Gastroesophageal sphincter (tissue), 4 donors: ENCODE results near the gene ZDBF2. TPM values are rescaled to one million over a fixed set of nuclear protein-coding genes. Genes with fewer than 3 reads are reported as not detected.

ENCODE experiments used
- ATAC-seq: fragments of 150-250 bp; one replicate; pipeline ENCODE4 v1.9.1; 2016; ENCODE audit warnings: mild to moderate bottlenecking, moderate library complexity
- H3K27ac ChIP-seq, 4 donors: fragments of 200-600 bp; sonication (generic) in 3 of 4; 1 replicate in 3 of 4; 2 replicates in 1 of 4; pipeline ENCODE4 v1.5.1; 2016 to 2019
- H3K27me3 ChIP-seq: fragments of 200-600 bp; sonication (generic); one replicate; pipeline ENCODE4 v1.5.1; 2019
- H3K36me3 ChIP-seq, 2 donors: fragments of 200-600 bp; sonication (generic); one replicate each; pipeline ENCODE4 v1.5.1; 2019; ENCODE audit warnings: control low read depth in 1 of 2
- H3K4me1 ChIP-seq, 3 donors: fragments of 200-600 bp; sonication (generic); 1 replicate in 2 of 3; 2 replicates in 1 of 3; pipeline ENCODE4 v1.5.1; 2016 to 2019; ENCODE audit warnings: control low read depth in 2 of 3
- H3K4me3 ChIP-seq, 2 donors: fragments of 200-600 bp; sonication (generic); one replicate each; pipeline ENCODE4 v1.5.1; 2019; ENCODE audit warnings: mild to moderate bottlenecking in 1 of 2, moderate library complexity in 1 of 2
- H3K9me3 ChIP-seq, 3 donors: fragments of 200-600 bp; sonication (generic); one replicate each; pipeline ENCODE4 v1.5.1; 2017 to 2019; ENCODE audit warnings: control low read depth in 2 of 3
- CTCF ChIP-seq, 4 experiments: fragments of 200-600 bp in 2 of 4; fragments of 450-650 bp in 2 of 4; sonication (generic) in 1 of 4; IDR thresholded peaks; one replicate each; pipeline ENCODE4 v1.5.1; 2017 to 2019; ENCODE audit warnings: antibody characterized with exemption in 4 of 4, mild to moderate bottlenecking in 2 of 4, moderate library complexity in 2 of 4
- EP300 ChIP-seq: sonication (generic); formaldehyde crosslinking; IDR thresholded peaks from one replicate; pipeline ENCODE4 v1.6.1; 2017; ENCODE audit warnings: antibody characterized with exemption, mild to moderate bottlenecking
- POLR2A ChIP-seq, 2 donors: fragments of 450-650 bp; IDR thresholded peaks; one replicate each; pipeline ENCODE4 v1.6.1; 2017; ENCODE audit warnings: antibody characterized with exemption in 2 of 2, mild to moderate bottlenecking in 2 of 2, moderate library complexity in 1 of 2
- POLR2AphosphoS5 ChIP-seq: sonication (generic); formaldehyde crosslinking; IDR thresholded peaks from one replicate; pipeline ENCODE4 v1.6.1; 2017; ENCODE audit warnings: antibody characterized with exemption
- WGBS, 2 donors: methylation state at CpG; one replicate each; pipeline ENCODE4 v1.1.5; 2018; ENCODE audit warnings: low coverage in 1 of 2; 5-methylcytosine and 5-hydroxymethylcytosine counted together
- total RNA-seq, 4 donors: library from RNA; depleted of rRNA; stranded (reverse); fragments of >200 nt; gene quantifications; one replicate each; pipeline ENCODE4 v1.1.0, GENCODE V29; 2016

ZDBF2 gene
- total RNA-seq, 4 donors from 2014 or later, result 10.9 to 19.9 (median 13.4) TPM

GRCh38 chr2:206324869-206325268, 50.4 kb downstream of the ZDBF2 start:
- Histone ChIP-seq H3K36me3 (no peaks in the 10 kb centered on the region), H3K4me3 (no peak overlapping the region), H3K27ac (no peak overlapping the region), H3K27me3 (no peaks in the 10 kb centered on the region), H3K4me1 (no peaks in the 10 kb centered on the region), H3K9me3 (no peaks in the 10 kb centered on the region)
- ATAC-seq, result no peak
- WGBS, 2 donors, result 68 to 71% methylated on average over 5 to 6 of the region's 6 CpGs
- TF ChIP-seq POLR2A (IDR thresholded peaks at IDR 0.05) (no peak), POLR2AphosphoS5 (no peak)

GRCh38 chr2:206328974-206329373, 54.5 kb downstream of the ZDBF2 start:
- Histone ChIP-seq H3K4me3 (no peak overlapping the region), H3K27me3 (no peaks in the 10 kb centered on the region), H3K4me1 (no peaks in the 10 kb centered on the region), H3K27ac (no peak overlapping the region), H3K36me3 (no peaks in the 10 kb centered on the region), H3K9me3 (no peaks in the 10 kb centered on the region)
- TF ChIP-seq EP300, result no peak
- TF ChIP-seq CTCF (IDR thresholded peaks at IDR 0.05), result no peak
- no peak for TF ChIP-seq POLR2AphosphoS5
- no peak for TF ChIP-seq POLR2A (IDR thresholded peaks at IDR 0.05)
- 8 to 33% methylated on average over 1 of the region's 1 CpG for WGBS, 2 donors
- no peak for ATAC-seq

GRCh38 chr2:206336861-206337260, 62.4 kb downstream of the ZDBF2 start:
- Histone ChIP-seq H3K27me3 (no peaks in the 10 kb centered on the region), H3K4me1 (no peaks in the 10 kb centered on the region), H3K27ac (no peak overlapping the region), H3K36me3 (no peaks in the 10 kb centered on the region), H3K9me3 (no peaks in the 10 kb centered on the region), H3K4me3 (no peak overlapping the region)
- no peak for ATAC-seq
- 66 to 100% methylated on average over 2 of the region's 2 CpGs for WGBS, 2 donors
- TF ChIP-seq CTCF (IDR thresholded peaks at IDR 0.05) (no peak), POLR2AphosphoS5 (no peak), POLR2A (IDR thresholded peaks at IDR 0.05) (no peak), EP300 (no peak)

- 30 to 82% methylated on average over 1 of the region's 1 CpG for WGBS, 2 donors
- Histone ChIP-seq H3K9me3 (no peaks in the 10 kb centered on the region), H3K27ac (no peak overlapping the region), H3K36me3 (no peaks in the 10 kb centered on the region), H3K4me3 (no peak overlapping the region), H3K27me3 (no peaks in the 10 kb centered on the region), H3K4me1 (no peaks in the 10 kb centered on the region)
- ATAC-seq, result no peak
- TF ChIP-seq POLR2AphosphoS5 (no peak), EP300 (no peak), CTCF (IDR thresholded peaks at IDR 0.05) (no peak), POLR2A (IDR thresholded peaks at IDR 0.05) (no peak)
These were observed 63.5 kb downstream of the ZDBF2 start for GRCh38 chr2:206337956-206338355.

GRCh38 chr2:206341396-206341795, 66.9 kb downstream of the ZDBF2 start:
- no peak for ATAC-seq

More at GRCh38 chr2:206341396-206341795, 66.9 kb downstream of the ZDBF2 start:
- no peaks in the 10 kb centered on the region for H3K4me1 ChIP-seq
- no peaks in the 10 kb centered on the region for H3K36me3 ChIP-seq
- WGBS, 2 donors, result 64 to 68% methylated on average over 4 of the region's 4 CpGs
- H3K27ac ChIP-seq, result no peak overlapping the region
- H3K4me3 ChIP-seq, result no peak overlapping the region
- H3K27me3 ChIP-seq, result no peaks in the 10 kb centered on the region
- H3K9me3 ChIP-seq, result no peaks in the 10 kb centered on the region
- TF ChIP-seq POLR2AphosphoS5 (no peak), POLR2A (IDR thresholded peaks at IDR 0.05) (no peak), EP300 (no peak), CTCF (IDR thresholded peaks at IDR 0.05) (no peak)
